GM08714 (cell line): Measurements from ENCODE around the gene B4GALT6.
A peak's percentile ranks its signal among the peaks of the same experiment; 100 is the strongest.

ENCODE experiments used
- H3K4me3 ChIP-seq: fragments of 200-500 bp; sonication (Bioruptor generic); 2 replicates; pipeline ENCODE4 v1.5.1; 2014; ENCODE audit warnings: mild to moderate bottlenecking, low read length, inconsistent platforms
- ZNF274 ChIP-seq: IDR thresholded peaks from 2 replicates; pipeline ENCODE4 v1.6.1; 2012; ENCODE audit warnings: mild to moderate bottlenecking, low read depth, low read length

The B4GALT6 gene

GRCh38 chr18:31646332-31647126 lies 37.9 kb downstream of the B4GALT6 start:
- no peak for TF ChIP-seq ZNF274
- H3K4me3 ChIP-seq = peak overlapping the region; percentile 50; the same call in 1 of the 2 replicates

DNA sequence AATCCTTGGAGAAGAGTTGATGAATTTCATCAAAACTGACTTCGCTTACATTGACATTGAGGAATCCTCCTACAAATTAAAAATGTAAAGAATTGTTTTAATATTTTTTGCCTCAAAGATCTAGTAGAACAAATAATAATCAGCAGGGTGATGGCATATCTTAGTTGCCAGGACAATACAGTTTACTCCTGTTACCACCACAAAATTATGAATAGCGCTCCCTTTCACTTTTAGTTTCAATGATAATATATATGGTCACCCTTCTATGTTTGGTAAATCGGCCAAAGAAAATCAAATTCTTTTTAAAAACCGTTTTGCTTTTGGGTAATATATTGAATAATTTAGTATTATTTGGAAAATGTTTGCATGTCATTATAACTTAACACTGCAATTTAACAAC lies 39.0 kb downstream of the B4GALT6 start:
- no peak overlapping the region for H3K4me3 ChIP-seq
- no peak for TF ChIP-seq ZNF274

- TF ChIP-seq ZNF274 = no peak
- H3K4me3 ChIP-seq = no peak overlapping the region
Observed at GRCh38 chr18:31643003-31643402, 41.4 kb downstream of the B4GALT6 start.

DNA sequence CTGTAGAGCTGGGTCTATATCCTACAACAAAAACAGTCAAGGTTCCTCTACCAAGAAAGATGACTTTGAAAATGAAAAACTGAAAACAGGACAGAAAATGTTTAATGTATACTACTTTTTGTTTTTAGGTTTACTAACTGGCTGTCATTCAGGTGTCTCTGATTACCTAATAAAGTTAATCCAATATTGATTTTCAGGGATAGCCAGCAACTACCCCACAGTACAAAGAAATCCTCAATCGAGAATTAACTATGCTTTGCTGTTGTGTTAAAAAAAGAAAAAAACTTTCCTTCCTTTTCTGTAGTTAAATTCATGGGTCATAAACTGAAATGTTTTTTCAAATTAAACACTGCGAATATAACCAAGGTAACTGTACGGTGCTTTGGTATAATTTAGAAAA lies 46.9 kb downstream of the B4GALT6 start:
- TF ChIP-seq ZNF274 = no peak
- no peak overlapping the region for H3K4me3 ChIP-seq

DNA sequence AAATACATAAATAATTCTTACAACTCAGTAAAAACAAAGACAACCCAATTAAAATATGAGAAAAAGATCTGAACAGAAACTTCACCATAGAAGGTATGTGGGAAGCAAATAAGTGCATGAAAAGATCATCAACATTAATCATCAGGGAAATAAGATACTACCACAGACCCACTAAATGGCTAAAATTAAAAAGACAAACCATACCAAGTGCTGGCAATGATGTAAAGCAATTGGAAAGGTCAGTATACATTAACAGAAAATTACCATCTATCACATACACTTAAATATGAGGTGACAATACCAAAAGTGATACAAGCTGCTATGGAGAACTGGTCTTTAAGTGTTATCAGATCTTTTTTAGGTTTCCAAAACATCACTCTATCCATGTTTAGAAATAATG lies 48.0 kb downstream of the B4GALT6 start:
- TF ChIP-seq ZNF274 = no peak
- H3K4me3 ChIP-seq = no peak overlapping the region

DNA sequence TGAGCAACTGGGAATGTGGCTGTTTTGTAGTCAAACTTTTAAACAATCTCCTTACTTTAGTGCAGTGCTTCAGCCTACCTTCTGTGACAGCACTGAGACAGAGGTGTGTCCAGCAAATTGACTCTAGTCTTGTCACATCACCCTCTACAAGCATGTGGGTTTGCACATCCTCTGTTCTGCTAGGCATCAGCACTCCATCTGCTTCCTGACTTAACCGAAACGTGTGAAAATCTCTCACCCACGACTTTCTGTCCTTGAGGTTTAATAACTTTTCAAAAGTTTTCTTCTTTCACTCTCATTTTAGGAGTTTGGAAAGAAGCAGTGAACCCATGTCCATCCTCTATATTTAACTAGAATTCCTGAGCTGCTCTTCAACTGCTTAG lies 50.1 kb downstream of the B4GALT6 start:
- TF ChIP-seq ZNF274 = no peak
- H3K4me3 ChIP-seq = no peak overlapping the region; the same call in 1 of the 2 replicates

DNA sequence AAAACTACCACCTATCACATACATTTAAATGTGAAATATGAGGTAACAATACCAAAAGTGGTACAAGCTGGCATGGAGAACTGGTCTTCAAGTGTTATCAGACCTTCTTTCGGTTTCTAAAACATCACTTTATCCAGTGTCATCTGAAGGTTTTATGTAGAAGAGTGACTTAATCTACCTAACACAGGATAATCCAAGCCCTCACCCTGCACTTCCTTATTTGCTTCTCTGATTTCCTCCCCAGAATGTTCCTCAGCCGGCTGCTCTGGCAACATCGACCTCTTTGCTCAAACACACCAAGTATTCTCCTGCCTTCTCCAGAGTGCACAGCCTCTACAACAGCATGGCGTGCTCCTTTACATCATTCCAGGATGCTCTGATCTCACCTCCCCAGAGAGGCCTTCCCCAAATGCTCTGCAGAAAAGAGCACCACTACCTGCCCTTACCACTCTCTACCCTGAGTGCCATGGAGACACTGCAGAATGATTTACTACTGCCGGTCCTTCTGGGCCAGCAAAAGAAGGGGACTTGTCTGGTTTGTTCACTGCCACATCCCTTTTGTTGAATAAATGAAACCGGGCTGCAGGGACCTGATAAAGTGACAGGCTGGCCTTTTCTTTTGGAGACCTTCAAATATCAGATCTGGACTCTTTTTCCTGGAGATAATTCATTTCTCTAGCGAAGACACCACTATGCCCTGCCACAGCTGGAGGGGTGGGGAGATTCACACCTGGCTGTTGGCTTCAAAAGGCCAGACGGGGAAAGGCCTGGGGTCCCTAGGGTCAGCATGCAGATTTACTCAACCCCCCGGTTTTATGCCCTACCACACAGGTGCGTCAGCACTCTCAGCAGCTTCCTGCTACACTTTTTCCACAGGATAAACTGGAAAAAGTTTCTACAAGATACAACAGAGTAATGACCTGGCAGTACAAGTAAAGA lies 50.7 kb downstream of the B4GALT6 start:
- no peak for TF ChIP-seq ZNF274
- no peak overlapping the region; the same call in 1 of the 2 replicates for H3K4me3 ChIP-seq

GRCh38 chr18:31632356-31632755 lies 52.0 kb downstream of the B4GALT6 start:
- no peak for TF ChIP-seq ZNF274
- no peak overlapping the region for H3K4me3 ChIP-seq

DNA sequence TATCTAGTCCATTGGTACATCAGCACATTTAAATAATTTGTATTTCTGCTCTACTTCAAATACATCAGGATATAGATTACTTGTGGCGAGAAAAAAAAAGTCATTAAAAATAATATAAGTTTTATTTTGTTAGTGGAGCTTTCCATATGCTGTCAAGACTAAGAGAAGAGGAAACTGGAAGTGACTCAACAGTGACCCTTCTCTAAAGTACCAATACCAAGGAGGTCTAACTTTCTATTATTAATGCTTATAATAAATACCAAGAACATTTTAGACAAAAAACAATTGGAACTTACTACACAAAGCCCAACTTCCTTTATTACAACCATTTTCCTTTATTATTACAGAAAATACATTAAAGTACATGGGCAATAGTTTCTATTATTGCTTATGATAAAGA lies 52.9 kb downstream of the B4GALT6 start:
- no peak overlapping the region for H3K4me3 ChIP-seq
- TF ChIP-seq ZNF274 = no peak

DNA sequence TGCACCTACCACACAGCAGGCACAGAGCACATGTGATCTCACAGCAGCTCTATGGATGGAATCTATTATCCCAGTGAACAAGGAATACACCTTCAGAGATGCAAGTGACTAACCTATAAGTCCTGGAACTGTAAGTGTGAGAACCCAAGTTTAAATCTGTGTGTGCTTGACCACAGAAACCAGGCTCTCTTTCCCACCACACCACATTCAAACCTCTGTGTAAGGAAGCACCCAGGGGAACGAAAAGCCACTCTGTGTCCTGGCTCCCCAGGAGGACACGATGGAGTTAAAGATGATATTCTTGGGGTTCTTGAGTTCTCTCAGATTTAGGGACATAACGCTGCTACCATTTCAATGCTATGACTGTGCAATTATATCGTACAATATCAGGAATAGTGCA lies 53.8 kb downstream of the B4GALT6 start:
- no peak overlapping the region for H3K4me3 ChIP-seq
- no peak for TF ChIP-seq ZNF274

DNA sequence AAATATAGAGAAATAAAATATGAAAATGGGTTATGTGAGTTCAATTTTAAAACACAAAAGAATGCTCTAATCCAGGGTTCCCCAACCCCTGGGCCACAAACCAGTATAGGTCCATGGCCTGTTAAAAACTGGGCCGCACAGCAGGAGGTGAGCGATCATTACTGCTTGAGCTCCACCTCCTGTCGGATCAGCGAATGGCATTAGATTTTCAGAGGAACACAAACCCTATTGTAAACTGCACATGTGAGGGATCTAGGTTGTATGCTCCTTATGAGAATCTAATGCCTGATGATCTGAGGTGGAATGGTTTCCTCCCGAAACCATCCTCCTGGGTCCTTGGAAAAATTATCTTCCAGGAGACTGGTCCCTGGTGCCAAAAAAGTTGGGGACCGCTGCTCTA lies 58.0 kb downstream of the B4GALT6 start:
- no peak overlapping the region for H3K4me3 ChIP-seq
- no peak for TF ChIP-seq ZNF274

- H3K4me3 ChIP-seq = no peak overlapping the region
- TF ChIP-seq ZNF274 = no peak
Observed at GRCh38 chr18:31624892-31625640, 59.3 kb downstream of the B4GALT6 start.

DNA sequence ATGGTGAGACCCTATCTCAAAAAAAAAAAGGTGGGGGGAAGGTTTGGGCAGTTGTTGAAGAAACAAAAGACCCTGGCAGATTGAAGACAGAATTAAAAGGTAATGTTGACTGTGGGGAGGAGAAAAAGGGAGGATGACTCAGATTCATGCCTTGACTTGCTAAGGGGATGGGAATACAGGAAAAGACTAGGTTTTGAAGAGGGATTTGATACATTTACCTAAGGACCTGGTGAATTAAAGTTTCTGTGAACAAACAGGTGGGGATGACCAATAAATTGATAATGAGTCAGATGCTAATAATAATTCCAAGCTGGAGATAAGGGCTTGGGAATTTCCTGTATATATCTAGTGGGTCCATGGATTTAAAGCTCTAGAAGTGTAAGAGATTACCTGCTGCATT lies 65.1 kb downstream of the B4GALT6 start:
- TF ChIP-seq ZNF274 = no peak
- H3K4me3 ChIP-seq = no peak overlapping the region

DNA sequence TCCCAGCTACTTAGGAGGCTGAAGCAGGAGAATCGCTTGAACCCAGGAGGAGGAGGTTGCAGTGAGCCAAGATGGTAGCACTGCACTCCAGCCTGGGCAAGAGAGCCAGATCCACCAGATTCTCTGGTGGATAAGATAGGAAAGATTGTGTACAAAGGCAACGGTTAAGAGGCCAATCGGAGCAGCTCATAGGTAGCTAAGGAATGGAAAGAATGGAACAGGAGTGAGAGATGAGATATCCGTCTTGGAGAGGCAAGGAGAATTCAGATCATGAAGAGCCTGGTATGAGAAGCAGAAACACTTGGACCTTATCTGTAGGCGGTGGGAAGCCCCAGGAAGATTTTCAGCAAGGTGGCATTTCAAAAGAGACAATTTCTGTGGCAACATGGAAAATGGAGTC lies 65.6 kb downstream of the B4GALT6 start:
- H3K4me3 ChIP-seq = no peak overlapping the region
- no peak for TF ChIP-seq ZNF274
